WTC11 (cell line): ENCODE data around the gene FAM200B. TPM values are rescaled to one million over a fixed set of nuclear protein-coding genes. Genes with fewer than 3 reads are reported as not detected.

Experiments used
- ATAC-seq: fragments of 200-7000 bp; cut with Tn5 transposase; 2 replicates; pipeline ENCODE4 v1.10.0; 2021; ENCODE audit warnings: mild to moderate bottlenecking, moderate library complexity
- CTCF ChIA-PET: fragments of 300-600 bp; sonication (Branson Sonifier 250); formaldehyde crosslinking; loops from one replicate; lab custom pipeline; 2021; ENCODE audit warnings: antibody characterized with exemption; lab: Charles Lee
- POLR2A ChIA-PET: fragments of 350-600 bp; sonication (Branson Sonifier 250); formaldehyde crosslinking; loops from one replicate; lab custom pipeline; 2021; ENCODE audit warnings: antibody characterized with exemption; lab: Charles Lee
- DNase-seq: peaks from one replicate; pipeline ENCODE4 v3.0.0; 2021; ENCODE audit warnings: low spot score
- H3K27ac Mint-ChIP-seq: 2 replicates; pipeline ENCODE4 v1.8.0; 2021; ENCODE audit warnings: mixed read lengths
- H3K27me3 Mint-ChIP-seq: 2 replicates; pipeline ENCODE4 v1.8.0; 2021; ENCODE audit warnings: low read depth, mild to moderate bottlenecking, moderate library complexity, mixed read lengths
- H3K36me3 Mint-ChIP-seq: 2 replicates; pipeline ENCODE4 v1.8.0; 2021; ENCODE audit warnings: mixed read lengths
- H3K4me1 Mint-ChIP-seq: 2 replicates; pipeline ENCODE4 v1.8.0; 2022; ENCODE audit warnings: mixed read lengths
- H3K4me3 Mint-ChIP-seq: 2 replicates; pipeline ENCODE4 v1.8.0; 2021; ENCODE audit warnings: mild to moderate bottlenecking, moderate library complexity, mixed read lengths
- H3K9me3 Mint-ChIP-seq: 2 replicates; pipeline ENCODE4 v1.8.0; 2021; ENCODE audit warnings: mixed read lengths
- CREB1 ChIP-seq: sonication (generic); formaldehyde crosslinking; IDR thresholded peaks from 2 replicates; pipeline ENCODE4 v1.8.0; 2023; ENCODE audit warnings: mild to moderate bottlenecking, missing genetic modification reagents
- GABPB1 ChIP-seq: sonication (generic); formaldehyde crosslinking; IDR thresholded peaks from 2 replicates; pipeline ENCODE4 v1.8.1; 2023; ENCODE audit warnings: mild to moderate bottlenecking, missing genetic modification reagents
- HMGA2 ChIP-seq: fragments of 250-450 bp; sonication (Bioruptor Pico); IDR thresholded peaks from 2 replicates; pipeline ENCODE4 v1.4.0; 2021; ENCODE audit warnings: mild to moderate bottlenecking, moderate library complexity
- PRRX2 ChIP-seq: fragments of 250-450 bp; sonication (Bioruptor Pico); IDR thresholded peaks from 2 replicates; pipeline ENCODE4 v1.8.0; 2021; ENCODE audit warnings: mild to moderate bottlenecking
- SMAD4 ChIP-seq: sonication (generic); formaldehyde crosslinking; IDR thresholded peaks from 2 replicates; pipeline ENCODE4 v1.8.0; 2022; ENCODE audit warnings: mild to moderate bottlenecking, missing genetic modification reagents
- SP1 ChIP-seq: sonication (generic); formaldehyde crosslinking; conservative IDR thresholded peaks from 2 replicates; pipeline ENCODE4 v1.8.1; 2022; ENCODE audit warnings: missing genetic modification reagents
- TP53 ChIP-seq: sonication (generic); formaldehyde crosslinking; IDR thresholded peaks from 2 replicates; pipeline ENCODE4 v1.8.1; 2023; ENCODE audit warnings: mild to moderate bottlenecking, missing genetic modification reagents
- ZNF232 ChIP-seq: sonication (generic); formaldehyde crosslinking; IDR thresholded peaks from 2 replicates; pipeline ENCODE4 v1.8.0; 2022; ENCODE audit warnings: mild to moderate bottlenecking, missing genetic modification reagents
- ZNF263 ChIP-seq: sonication (generic); formaldehyde crosslinking; IDR thresholded peaks from 2 replicates; pipeline ENCODE4 v1.8.1; 2022; ENCODE audit warnings: low read depth, mild to moderate bottlenecking, moderate library complexity, missing genetic modification reagents
- ZNF671 ChIP-seq: fragments of 250-450 bp; sonication (Bioruptor Pico); IDR thresholded peaks from 2 replicates; pipeline ENCODE4 v1.8.0; 2021; ENCODE audit warnings: mild to moderate bottlenecking
- total RNA-seq: library from RNA; stranded (reverse); gene quantifications from 3 replicates; pipeline ENCODE4 v1.2.3, GENCODE V29; 2021
- TF ChIP-seq, protein P1 (sequence below): sonication (generic); formaldehyde crosslinking; IDR thresholded peaks from 2 replicates; pipeline ENCODE4 v1.8.0; 2023; ENCODE audit warnings: mild to moderate bottlenecking, missing genetic modification reagents
- TF ChIP-seq, protein P2 (sequence below): sonication (generic); formaldehyde crosslinking; IDR thresholded peaks from 2 replicates; pipeline ENCODE4 v1.8.0; 2022; ENCODE audit warnings: mild to moderate bottlenecking, missing genetic modification reagents
- TF ChIP-seq, protein P3 (sequence below): sonication (generic); formaldehyde crosslinking; IDR thresholded peaks from 2 replicates; pipeline ENCODE4 v1.8.1; 2022; ENCODE audit warnings: mild to moderate bottlenecking, missing genetic modification reagents, moderate library complexity, borderline replicate concordance
- TF ChIP-seq, protein P4 (sequence below): sonication (generic); formaldehyde crosslinking; IDR thresholded peaks from 2 replicates; pipeline ENCODE4 v1.8.1; 2023; ENCODE audit warnings: mild to moderate bottlenecking, missing genetic modification reagents, moderate library complexity
- TF ChIP-seq, protein P5 (sequence below): sonication (generic); formaldehyde crosslinking; IDR thresholded peaks from 2 replicates; pipeline ENCODE4 v1.8.1; 2022; ENCODE audit warnings: low read depth, mild to moderate bottlenecking, moderate library complexity, missing genetic modification reagents, borderline replicate concordance
- TF ChIP-seq, protein P6 (sequence below): fragments of 250-450 bp; sonication (Bioruptor Pico); IDR thresholded peaks from 2 replicates; pipeline ENCODE4 v1.9.0; 2021; ENCODE audit warnings: mild to moderate bottlenecking
- TF ChIP-seq, protein P7 (sequence below): fragments of 200-600 bp; IDR thresholded peaks from 2 replicates; pipeline ENCODE4 v1.8.0; 2022; ENCODE audit warnings: antibody characterized with exemption
- TF ChIP-seq, protein P8 (sequence below): sonication (generic); formaldehyde crosslinking; IDR thresholded peaks from 2 replicates; pipeline ENCODE4 v1.8.0; 2022; ENCODE audit warnings: mild to moderate bottlenecking, missing genetic modification reagents

The FAM200B gene
- total RNA-seq, 1 experiment from 2014 or later: 28.4 TPM

DNA sequence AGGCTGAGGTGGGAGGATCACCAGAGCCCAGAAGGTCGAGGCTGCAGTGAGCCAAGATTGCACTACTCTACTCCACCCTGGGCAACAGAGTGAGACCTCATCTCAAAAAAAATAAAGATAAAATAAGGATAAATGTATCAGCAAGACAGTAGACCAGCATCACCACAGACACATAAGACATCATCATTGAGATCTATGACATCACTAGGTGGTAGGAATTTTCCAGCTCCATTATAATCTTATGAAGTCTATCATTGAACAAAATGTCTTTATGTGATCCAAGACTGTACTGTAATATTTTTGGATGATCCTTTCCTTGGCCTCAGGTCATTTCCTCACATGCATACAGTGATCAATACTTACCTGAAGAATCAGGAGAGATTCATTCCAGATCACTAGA lies 8.3 kb upstream of the FAM200B start (continued):
- TF ChIP-seq, protein P1, sequence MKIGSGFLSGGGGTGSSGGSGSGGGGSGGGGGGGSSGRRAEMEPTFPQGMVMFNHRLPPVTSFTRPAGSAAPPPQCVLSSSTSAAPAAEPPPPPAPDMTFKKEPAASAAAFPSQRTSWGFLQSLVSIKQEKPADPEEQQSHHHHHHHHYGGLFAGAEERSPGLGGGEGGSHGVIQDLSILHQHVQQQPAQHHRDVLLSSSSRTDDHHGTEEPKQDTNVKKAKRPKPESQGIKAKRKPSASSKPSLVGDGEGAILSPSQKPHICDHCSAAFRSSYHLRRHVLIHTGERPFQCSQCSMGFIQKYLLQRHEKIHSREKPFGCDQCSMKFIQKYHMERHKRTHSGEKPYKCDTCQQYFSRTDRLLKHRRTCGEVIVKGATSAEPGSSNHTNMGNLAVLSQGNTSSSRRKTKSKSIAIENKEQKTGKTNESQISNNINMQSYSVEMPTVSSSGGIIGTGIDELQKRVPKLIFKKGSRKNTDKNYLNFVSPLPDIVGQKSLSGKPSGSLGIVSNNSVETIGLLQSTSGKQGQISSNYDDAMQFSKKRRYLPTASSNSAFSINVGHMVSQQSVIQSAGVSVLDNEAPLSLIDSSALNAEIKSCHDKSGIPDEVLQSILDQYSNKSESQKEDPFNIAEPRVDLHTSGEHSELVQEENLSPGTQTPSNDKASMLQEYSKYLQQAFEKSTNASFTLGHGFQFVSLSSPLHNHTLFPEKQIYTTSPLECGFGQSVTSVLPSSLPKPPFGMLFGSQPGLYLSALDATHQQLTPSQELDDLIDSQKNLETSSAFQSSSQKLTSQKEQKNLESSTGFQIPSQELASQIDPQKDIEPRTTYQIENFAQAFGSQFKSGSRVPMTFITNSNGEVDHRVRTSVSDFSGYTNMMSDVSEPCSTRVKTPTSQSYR (CRISPR knock-in tag): no peak
- TF ChIP-seq, protein P2, sequence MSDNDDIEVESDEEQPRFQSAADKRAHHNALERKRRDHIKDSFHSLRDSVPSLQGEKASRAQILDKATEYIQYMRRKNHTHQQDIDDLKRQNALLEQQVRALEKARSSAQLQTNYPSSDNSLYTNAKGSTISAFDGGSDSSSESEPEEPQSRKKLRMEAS (CRISPR knock-in tag): no peak

DNA sequence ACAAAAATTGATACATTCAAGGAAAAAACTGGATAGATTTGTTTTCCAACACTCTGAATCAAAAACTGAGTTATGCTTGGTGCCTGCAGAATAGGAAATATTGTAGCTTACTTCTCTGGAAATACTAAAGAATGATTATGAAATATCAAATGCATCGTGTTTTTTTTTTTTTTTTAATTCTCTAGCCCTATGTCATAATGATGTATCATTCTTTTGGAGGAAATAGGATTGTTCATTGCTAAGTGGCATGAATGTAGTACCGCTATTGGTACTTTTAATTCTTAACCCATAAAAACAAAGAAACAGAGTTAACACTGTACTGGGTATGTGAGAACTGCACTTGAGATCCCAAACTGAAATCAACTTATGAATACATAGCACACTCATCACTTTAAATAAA lies 7.6 kb upstream of the FAM200B start:
- no peak overlapping the region for H3K27ac Mint-ChIP-seq
- ChIA-PET CTCF (no interaction called here), POLR2A (no interaction called here)

DNA sequence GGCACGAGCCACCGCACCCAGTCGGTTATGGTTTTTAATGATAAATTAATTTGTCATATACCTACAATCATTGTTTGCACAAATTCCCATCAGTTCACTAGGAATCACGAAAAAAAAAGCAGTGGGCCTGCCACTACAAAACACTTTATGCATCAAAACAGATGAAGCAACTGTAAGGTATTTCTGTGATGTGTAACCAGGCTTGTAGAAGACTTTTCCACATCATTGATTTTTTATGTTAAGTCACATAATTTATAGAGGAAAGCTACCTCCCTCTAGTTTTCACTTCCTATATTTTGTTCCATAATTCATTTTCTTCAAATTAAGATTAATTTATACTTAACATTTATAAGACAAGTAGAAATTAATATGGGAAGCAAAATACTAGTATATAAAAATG lies 6.7 kb upstream of the FAM200B start:
- POLR2A ChIA-PET: no interaction called here
- CTCF ChIA-PET: no interaction called here
- no peak for ATAC-seq
- no peak overlapping the region for H3K27ac Mint-ChIP-seq
- H3K9me3 Mint-ChIP-seq: no peaks in the 10 kb centered on the region
- no peak for DNase-seq
- TF ChIP-seq, protein P3, sequence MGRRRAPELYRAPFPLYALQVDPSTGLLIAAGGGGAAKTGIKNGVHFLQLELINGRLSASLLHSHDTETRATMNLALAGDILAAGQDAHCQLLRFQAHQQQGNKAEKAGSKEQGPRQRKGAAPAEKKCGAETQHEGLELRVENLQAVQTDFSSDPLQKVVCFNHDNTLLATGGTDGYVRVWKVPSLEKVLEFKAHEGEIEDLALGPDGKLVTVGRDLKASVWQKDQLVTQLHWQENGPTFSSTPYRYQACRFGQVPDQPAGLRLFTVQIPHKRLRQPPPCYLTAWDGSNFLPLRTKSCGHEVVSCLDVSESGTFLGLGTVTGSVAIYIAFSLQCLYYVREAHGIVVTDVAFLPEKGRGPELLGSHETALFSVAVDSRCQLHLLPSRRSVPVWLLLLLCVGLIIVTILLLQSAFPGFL (CRISPR knock-in tag): no peak
- TF ChIP-seq TP53 (CRISPR knock-in tag) (no peak), PRRX2 (CRISPR knock-in tag) (no peak), SP1 (no peak), GABPB1 (CRISPR knock-in tag) (no peak), ZNF232 (CRISPR knock-in tag) (no peak), SMAD4 (CRISPR knock-in tag) (no peak), HMGA2 (CRISPR knock-in tag) (no peak), ZNF671 (CRISPR knock-in tag) (no peak), CREB1 (CRISPR knock-in tag) (no peak)
- TF ChIP-seq, protein P4, sequence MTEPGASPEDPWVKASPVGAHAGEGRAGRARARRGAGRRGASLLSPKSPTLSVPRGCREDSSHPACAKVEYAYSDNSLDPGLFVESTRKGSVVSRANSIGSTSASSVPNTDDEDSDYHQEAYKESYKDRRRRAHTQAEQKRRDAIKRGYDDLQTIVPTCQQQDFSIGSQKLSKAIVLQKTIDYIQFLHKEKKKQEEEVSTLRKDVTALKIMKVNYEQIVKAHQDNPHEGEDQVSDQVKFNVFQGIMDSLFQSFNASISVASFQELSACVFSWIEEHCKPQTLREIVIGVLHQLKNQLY (CRISPR knock-in tag): no peak
- TF ChIP-seq, protein P5, sequence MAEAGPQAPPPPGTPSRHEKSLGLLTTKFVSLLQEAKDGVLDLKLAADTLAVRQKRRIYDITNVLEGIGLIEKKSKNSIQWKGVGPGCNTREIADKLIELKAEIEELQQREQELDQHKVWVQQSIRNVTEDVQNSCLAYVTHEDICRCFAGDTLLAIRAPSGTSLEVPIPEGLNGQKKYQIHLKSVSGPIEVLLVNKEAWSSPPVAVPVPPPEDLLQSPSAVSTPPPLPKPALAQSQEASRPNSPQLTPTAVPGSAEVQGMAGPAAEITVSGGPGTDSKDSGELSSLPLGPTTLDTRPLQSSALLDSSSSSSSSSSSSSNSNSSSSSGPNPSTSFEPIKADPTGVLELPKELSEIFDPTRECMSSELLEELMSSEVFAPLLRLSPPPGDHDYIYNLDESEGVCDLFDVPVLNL (CRISPR knock-in tag): no peak
- TF ChIP-seq, protein P6, sequence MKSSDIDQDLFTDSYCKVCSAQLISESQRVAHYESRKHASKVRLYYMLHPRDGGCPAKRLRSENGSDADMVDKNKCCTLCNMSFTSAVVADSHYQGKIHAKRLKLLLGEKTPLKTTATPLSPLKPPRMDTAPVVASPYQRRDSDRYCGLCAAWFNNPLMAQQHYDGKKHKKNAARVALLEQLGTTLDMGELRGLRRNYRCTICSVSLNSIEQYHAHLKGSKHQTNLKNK (CRISPR knock-in tag): no peak
- TF ChIP-seq, protein P7, sequence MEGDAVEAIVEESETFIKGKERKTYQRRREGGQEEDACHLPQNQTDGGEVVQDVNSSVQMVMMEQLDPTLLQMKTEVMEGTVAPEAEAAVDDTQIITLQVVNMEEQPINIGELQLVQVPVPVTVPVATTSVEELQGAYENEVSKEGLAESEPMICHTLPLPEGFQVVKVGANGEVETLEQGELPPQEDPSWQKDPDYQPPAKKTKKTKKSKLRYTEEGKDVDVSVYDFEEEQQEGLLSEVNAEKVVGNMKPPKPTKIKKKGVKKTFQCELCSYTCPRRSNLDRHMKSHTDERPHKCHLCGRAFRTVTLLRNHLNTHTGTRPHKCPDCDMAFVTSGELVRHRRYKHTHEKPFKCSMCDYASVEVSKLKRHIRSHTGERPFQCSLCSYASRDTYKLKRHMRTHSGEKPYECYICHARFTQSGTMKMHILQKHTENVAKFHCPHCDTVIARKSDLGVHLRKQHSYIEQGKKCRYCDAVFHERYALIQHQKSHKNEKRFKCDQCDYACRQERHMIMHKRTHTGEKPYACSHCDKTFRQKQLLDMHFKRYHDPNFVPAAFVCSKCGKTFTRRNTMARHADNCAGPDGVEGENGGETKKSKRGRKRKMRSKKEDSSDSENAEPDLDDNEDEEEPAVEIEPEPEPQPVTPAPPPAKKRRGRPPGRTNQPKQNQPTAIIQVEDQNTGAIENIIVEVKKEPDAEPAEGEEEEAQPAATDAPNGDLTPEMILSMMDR: no peak
- TF ChIP-seq, protein P8, sequence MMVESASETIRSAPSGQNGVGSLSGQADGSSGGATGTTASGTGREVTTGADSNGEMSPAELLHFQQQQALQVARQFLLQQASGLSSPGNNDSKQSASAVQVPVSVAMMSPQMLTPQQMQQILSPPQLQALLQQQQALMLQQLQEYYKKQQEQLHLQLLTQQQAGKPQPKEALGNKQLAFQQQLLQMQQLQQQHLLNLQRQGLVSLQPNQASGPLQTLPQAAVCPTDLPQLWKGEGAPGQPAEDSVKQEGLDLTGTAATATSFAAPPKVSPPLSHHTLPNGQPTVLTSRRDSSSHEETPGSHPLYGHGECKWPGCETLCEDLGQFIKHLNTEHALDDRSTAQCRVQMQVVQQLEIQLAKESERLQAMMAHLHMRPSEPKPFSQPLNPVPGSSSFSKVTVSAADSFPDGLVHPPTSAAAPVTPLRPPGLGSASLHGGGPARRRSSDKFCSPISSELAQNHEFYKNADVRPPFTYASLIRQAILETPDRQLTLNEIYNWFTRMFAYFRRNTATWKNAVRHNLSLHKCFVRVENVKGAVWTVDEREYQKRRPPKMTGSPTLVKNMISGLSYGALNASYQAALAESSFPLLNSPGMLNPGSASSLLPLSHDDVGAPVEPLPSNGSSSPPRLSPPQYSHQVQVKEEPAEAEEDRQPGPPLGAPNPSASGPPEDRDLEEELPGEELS: no peak
- TF ChIP-seq, all 79 proteins: peak for 0
- Mint-ChIP-seq H3K36me3 (peaks cover 11% of the 10 kb centered on the region), H3K4me3 (no peak overlapping the region), H3K4me1 (peaks cover 36% of the 10 kb centered on the region), H3K27me3 (no peaks in the 10 kb centered on the region)

More for the DNA sequence above, 7.6 kb upstream of the FAM200B start:
- Mint-ChIP-seq H3K27me3 (no peaks in the 10 kb centered on the region), H3K36me3 (peaks cover 6% of the 10 kb centered on the region), H3K9me3 (no peaks in the 10 kb centered on the region), H3K4me1 (peaks cover 27% of the 10 kb centered on the region), H3K4me3 (no peak overlapping the region)
- no peak for ATAC-seq
- TF ChIP-seq ZNF263 (CRISPR knock-in tag): no peak
- TF ChIP-seq, protein P4 (CRISPR knock-in tag): no peak
- no peak for DNase-seq
